ENCODE measurements around the gene ORM1.

The ORM1 gene

GRCh38 chr9:114274217-114274616 lies 48.7 kb upstream of the ORM1 start (continued):
- TF ChIP-seq ZNF398 (tag by site-specific recombination; IDR thresholded peaks at IDR 0.05): no peak
- TF ChIP-seq ZNF664 (tag by site-specific recombination; IDR thresholded peaks at IDR 0.05): no peak
- TF ChIP-seq ZBTB49 (tag by site-specific recombination; IDR thresholded peaks at IDR 0.05; ENCODE audit: low read depth): no peak
- TF ChIP-seq PRDM1 (tag by site-specific recombination; IDR thresholded peaks at IDR 0.05): no peak
- no peak for TF ChIP-seq ZBTB44 (tag by site-specific recombination; IDR thresholded peaks at IDR 0.05)
- no peak for TF ChIP-seq MYNN (tag by site-specific recombination; IDR thresholded peaks at IDR 0.05; ENCODE audit: borderline replicate concordance)
- no peak for TF ChIP-seq ZSCAN4 (tag by site-specific recombination; IDR thresholded peaks at IDR 0.05)
- no peak for TF ChIP-seq ZNF138 (tag by site-specific recombination; IDR thresholded peaks at IDR 0.05; ENCODE audit: borderline replicate concordance)

GRCh38 chr9:114275246-114276004 lies 47.5 kb upstream of the ORM1 start:
- H3K4me1 ChIP-seq (ENCODE audit: control insufficient read depth, insufficient read depth, low read length): no peaks in the 10 kb centered on the region
- no peak overlapping the region for H3K4me3 ChIP-seq (ENCODE audit: low read depth, low read length)
- ChIA-PET CTCF (interaction anchor here (3.0 to 5.1 kb wide), 2 partner anchors 168 to 192 kb away, joined by 9 to 37 read pairs; no protein-coding TSS in a partner anchor), POLR2A (no interaction called here)
- H3K9me3 ChIP-seq (ENCODE audit: control insufficient read depth, insufficient read depth, low read depth, low read length): no peaks in the 10 kb centered on the region
- H3K36me3 ChIP-seq (ENCODE audit: control insufficient read depth in 2 of 2, insufficient read depth in 1 of 2, low read length in 2 of 2): peaks cover 0 to 3% of the 10 kb centered on the region in 2 experiments; a peak in 1 of 3 replicates
- TF ChIP-seq ZFP69B (tag by site-specific recombination; IDR thresholded peaks at IDR 0.05) (no peak), ZBTB1 (tag by site-specific recombination; IDR thresholded peaks at IDR 0.05) (no peak), ZFHX2 (tag by site-specific recombination; conservative IDR thresholded peaks at IDR 0.05) (no peak), ZNF214 (tag by site-specific recombination; IDR thresholded peaks at IDR 0.05; ENCODE audit: borderline replicate concordance) (no peak), ZNF555 (tag by site-specific recombination; conservative IDR thresholded peaks at IDR 0.05) (no peak), ZNF707 (tag by site-specific recombination; IDR thresholded peaks at IDR 0.05) (no peak), RBAK (tag by site-specific recombination; IDR thresholded peaks at IDR 0.05) (no peak), ZNF571 (tag by site-specific recombination; IDR thresholded peaks at IDR 0.05) (no peak), ZFP3 (tag by site-specific recombination; IDR thresholded peaks at IDR 0.05; ENCODE audit: low read depth) (no peak), HOXA7 (CRISPR knock-in tag; IDR thresholded peaks at IDR 0.05; ENCODE audit: borderline replicate concordance) (no peak), ZNF398 (tag by site-specific recombination; IDR thresholded peaks at IDR 0.05) (no peak), ZSCAN4 (tag by site-specific recombination; IDR thresholded peaks at IDR 0.05) (no peak), ZSCAN16 (tag by site-specific recombination; IDR thresholded peaks at IDR 0.05) (no peak), ZNF324 (tag by site-specific recombination; IDR thresholded peaks at IDR 0.05) (no peak)
- no peak overlapping the region for H3K27ac ChIP-seq (ENCODE audit: extremely low read depth, low read depth, low read length)

Measured in HEK293 (cell line).